ELR (cell line): ENCODE results near the gene ULK3.
"Not testable (repeated sequence)": the region's sequence is repeated elsewhere in the genome, so short reads cannot be mapped to it uniquely, and the experiment has no call there.

Source experiments
- DNase-seq: peaks from one replicate; pipeline ENCODE4 v3.0.0-alpha.2; 2015; ENCODE audit warnings: low read depth

Gene ULK3

GRCh38 chr15:74842581-74843444, at the start of gene ULK3:
ULK3 (minus strand) TSS chr15:74843156; CDS start chr15:74843105, 51 bp downstream.
- peak; percentile 90 for DNase-seq

GRCh38 chr15:74892313-74892712, 49.4 kb upstream of the ULK3 start:
- DNase-seq: no peak

- DNase-seq: no peak
Measured at GRCh38 chr15:74891469-74891868, 48.5 kb upstream of the ULK3 start.

- no peak for DNase-seq
Measured at GRCh38 chr15:74890665-74890960, 47.7 kb upstream of the ULK3 start.

GRCh38 chr15:74889883-74890664, 47.1 kb upstream of the ULK3 start, which contains the start of gene MPI:
MPI (plus strand) TSS chr15:74890042; CDS start chr15:74890074, 32 bp downstream.
- peak; percentile 88 for DNase-seq

- peak; percentile 54 for DNase-seq
Measured at GRCh38 chr15:74889390-74889882, 46.5 kb upstream of the ULK3 start.

GRCh38 chr15:74888716-74889115, 45.8 kb upstream of the ULK3 start:
- no peak for DNase-seq

- DNase-seq: not testable (repeated sequence)
Measured at GRCh38 chr15:74887537-74888193, 44.7 kb upstream of the ULK3 start.

- DNase-seq: no peak
Measured at GRCh38 chr15:74885461-74885860, 42.5 kb upstream of the ULK3 start.

- DNase-seq: peak; percentile 34
Measured at GRCh38 chr15:74884428-74885223, 41.7 kb upstream of the ULK3 start.

GRCh38 chr15:74882528-74882927, 39.6 kb upstream of the ULK3 start:
- DNase-seq: no peak

- DNase-seq: no peak
Measured at GRCh38 chr15:74878273-74878672, 35.3 kb upstream of the ULK3 start.

- DNase-seq: peak; percentile 29
Measured at GRCh38 chr15:74873756-74874424, 30.9 kb upstream of the ULK3 start.

GRCh38 chr15:74873036-74873755, 30.2 kb upstream of the ULK3 start, which contains the start of gene SCAMP2:
SCAMP2 (minus strand) TSS chr15:74873365; CDS start chr15:74873255, 110 bp downstream.
- DNase-seq: peak; percentile 96

- DNase-seq: no peak
Measured at GRCh38 chr15:74872702-74873035, 29.7 kb upstream of the ULK3 start.

- DNase-seq: peak; percentile 36
Measured at GRCh38 chr15:74870436-74871215, 27.7 kb upstream of the ULK3 start.

GRCh38 chr15:74869726-74870407, 26.9 kb upstream of the ULK3 start:
- DNase-seq: no peak

- DNase-seq: no peak
Measured at GRCh38 chr15:74869372-74869725, 26.4 kb upstream of the ULK3 start.

- no peak for DNase-seq
Measured at GRCh38 chr15:74868059-74868458, 25.1 kb upstream of the ULK3 start.
